Liver (tissue), 9 donors: ENCODE results near the gene SORCS2. TPM values are rescaled to one million over a fixed set of nuclear protein-coding genes. Genes with fewer than 3 reads are reported as not detected.
A peak's percentile ranks its signal among the peaks of the same experiment; 100 is the strongest.

Source experiments
- DNase-seq: peaks from one replicate; pipeline ENCODE4 v3.0.0-alpha.2; 2017; ENCODE audit warnings: low spot score
- H3K27ac ChIP-seq, 2 donors: one replicate each; pipeline ENCODE4 v1.7.0; 2013; ENCODE audit warnings: inconsistent platforms in 2 of 2, low read length in 2 of 2, control low read depth in 1 of 2, low read depth in 1 of 2, mild to moderate bottlenecking in 1 of 2
- H3K27me3 ChIP-seq, 4 donors: one replicate each; pipeline versions ENCODE4 v1.6.1 to v1.7.0; 2013; ENCODE audit warnings: low read length in 3 of 4, inconsistent platforms in 1 of 4, mild to moderate bottlenecking in 1 of 4, moderate library complexity in 1 of 4; ENCODE audit not compliant: control insufficient read depth in 4 of 4, insufficient read depth in 4 of 4
- H3K36me3 ChIP-seq, 4 donors: one replicate each; pipeline versions ENCODE4 v1.6.1 to v1.7.0; 2013; ENCODE audit warnings: low read length in 3 of 4, mild to moderate bottlenecking in 3 of 4, low read depth in 1 of 4, moderate library complexity in 1 of 4; ENCODE audit not compliant: control insufficient read depth in 4 of 4, insufficient read depth in 3 of 4
- H3K4me1 ChIP-seq, 4 donors: one replicate each; pipeline versions ENCODE4 v1.6.1 to v1.7.0; 2013; ENCODE audit warnings: low read length in 3 of 4, mild to moderate bottlenecking in 3 of 4, moderate library complexity in 1 of 4; ENCODE audit not compliant: control insufficient read depth in 4 of 4, insufficient read depth in 4 of 4
- H3K4me3 ChIP-seq, 3 donors: one replicate each; pipeline versions ENCODE4 v1.6.1 to v1.7.0; 2013; ENCODE audit warnings: low read length in 3 of 3, control low read depth in 1 of 3, low read depth in 1 of 3, mild to moderate bottlenecking in 1 of 3
- H3K9ac ChIP-seq, 2 donors: one replicate each; pipeline ENCODE4 v1.7.0; 2013; ENCODE audit warnings: low read length in 2 of 2, mild to moderate bottlenecking in 2 of 2, moderate library complexity in 2 of 2, control low read depth in 1 of 2, low read depth in 1 of 2
- H3K9me3 ChIP-seq, 4 donors: one replicate each; pipeline versions ENCODE4 v1.6.1 to v1.7.0; 2013; ENCODE audit warnings: low read length in 3 of 4; ENCODE audit not compliant: control insufficient read depth in 4 of 4
- CTCF ChIP-seq: fragments of 150-350 bp; IDR thresholded peaks from 2 replicates; pipeline ENCODE4 v1.5.1; 2017; ENCODE audit warnings: improper control_type of control experiment, low read depth, low read length; ENCODE audit not compliant: missing input control
- EGR1 ChIP-seq, 2 donors: IDR thresholded peaks; 2 replicates each; pipeline ENCODE4 v1.6.1; 2016 to 2018; ENCODE audit warnings: antibody characterized with exemption in 2 of 2, low read depth in 2 of 2
- FOXA1 ChIP-seq: IDR thresholded peaks from 2 replicates; pipeline ENCODE4 v1.6.1; 2016; ENCODE audit warnings: antibody characterized with exemption
- FOXA2 ChIP-seq: IDR thresholded peaks from 2 replicates; pipeline ENCODE4 v1.6.1; 2016; ENCODE audit warnings: antibody characterized with exemption
- GABPA ChIP-seq, 2 donors: IDR thresholded peaks in 1 of 2; conservative IDR thresholded peaks in 1 of 2; 2 replicates each; pipeline ENCODE4 v1.6.1; 2016; ENCODE audit warnings: antibody characterized with exemption in 2 of 2, mild to moderate bottlenecking in 1 of 2, moderate library complexity in 1 of 2
- HNF4A ChIP-seq, 2 donors: conservative IDR thresholded peaks; 2 replicates each; pipeline ENCODE4 v1.6.1; 2016; ENCODE audit warnings: antibody characterized with exemption in 2 of 2, mild to moderate bottlenecking in 2 of 2
- HNF4G ChIP-seq: IDR thresholded peaks from 2 replicates; pipeline ENCODE4 v1.6.1; 2016; ENCODE audit warnings: antibody characterized with exemption
- NR2F2 ChIP-seq: IDR thresholded peaks from 2 replicates; pipeline ENCODE4 v1.6.1; 2016; ENCODE audit warnings: antibody characterized with exemption
- RAD21 ChIP-seq, 2 donors: IDR thresholded peaks; 2 replicates each; pipeline ENCODE4 v1.6.1; 2016; ENCODE audit warnings: antibody characterized with exemption in 2 of 2, mild to moderate bottlenecking in 2 of 2
- RXRA ChIP-seq, 2 donors: IDR thresholded peaks; 2 replicates each; pipeline ENCODE4 v1.6.1; 2017 to 2018; ENCODE audit warnings: antibody characterized with exemption in 2 of 2, mild to moderate bottlenecking in 1 of 2
- SP1 ChIP-seq: IDR thresholded peaks from 2 replicates; pipeline ENCODE4 v1.6.1; 2018; ENCODE audit warnings: antibody characterized with exemption, mild to moderate bottlenecking
- TAF1 ChIP-seq: conservative IDR thresholded peaks from 2 replicates; pipeline ENCODE4 v1.6.1; 2016; ENCODE audit warnings: antibody characterized with exemption, mild to moderate bottlenecking
- YY1 ChIP-seq: IDR thresholded peaks from 2 replicates; pipeline ENCODE4 v1.6.1; 2016; ENCODE audit warnings: antibody characterized with exemption, mild to moderate bottlenecking
- ZBTB33 ChIP-seq: IDR thresholded peaks from 2 replicates; pipeline ENCODE4 v1.6.1; 2016; ENCODE audit warnings: antibody characterized with exemption
- WGBS: extraction: QIAGEN DNeasy Blood & Tissue Kit; methylation state at CpG from one replicate; pipeline ENCODE4 v1.1.7; 2013; 5-methylcytosine and 5-hydroxymethylcytosine counted together
- polyA plus RNA-seq, 2 donors: library from polyadenylated mRNA; stranded (reverse) in 1 of 2; unstranded in 1 of 2; fragments of 200-250 nt in 1 of 2; fragments of >200 nt in 1 of 2; fragmentation: Nextera tagmentation in 1 of 2; extraction: Ambion mirVana in 1 of 2; gene quantifications; one replicate each; pipeline versions ENCODE4 v1.2.1 to v1.2.3, GENCODE V29; 2013 to 2015
- total RNA-seq, 2 donors: library from RNA; depleted of rRNA; stranded (reverse); fragments of >200 nt; gene quantifications; one replicate each; pipeline ENCODE4 v1.2.3, GENCODE V29; 2014
- TF ChIP-seq, protein P1 (sequence below): IDR thresholded peaks from 2 replicates; pipeline ENCODE4 v1.6.1; 2016; ENCODE audit warnings: antibody characterized with exemption, mild to moderate bottlenecking
- TF ChIP-seq, protein P2 (sequence below): IDR thresholded peaks from 2 replicates; pipeline ENCODE4 v1.6.1; 2016; ENCODE audit warnings: antibody characterized with exemption
- donor health status: healthy.
- donor health status: healthy.
- donor health status: healthy.
- donor health status: healthy.
- donor health status: healthy.

The SORCS2 gene
- total and polyA plus RNA-seq, 4 donors = 0.10 to 1.4 (median 0.92) TPM

DNA sequence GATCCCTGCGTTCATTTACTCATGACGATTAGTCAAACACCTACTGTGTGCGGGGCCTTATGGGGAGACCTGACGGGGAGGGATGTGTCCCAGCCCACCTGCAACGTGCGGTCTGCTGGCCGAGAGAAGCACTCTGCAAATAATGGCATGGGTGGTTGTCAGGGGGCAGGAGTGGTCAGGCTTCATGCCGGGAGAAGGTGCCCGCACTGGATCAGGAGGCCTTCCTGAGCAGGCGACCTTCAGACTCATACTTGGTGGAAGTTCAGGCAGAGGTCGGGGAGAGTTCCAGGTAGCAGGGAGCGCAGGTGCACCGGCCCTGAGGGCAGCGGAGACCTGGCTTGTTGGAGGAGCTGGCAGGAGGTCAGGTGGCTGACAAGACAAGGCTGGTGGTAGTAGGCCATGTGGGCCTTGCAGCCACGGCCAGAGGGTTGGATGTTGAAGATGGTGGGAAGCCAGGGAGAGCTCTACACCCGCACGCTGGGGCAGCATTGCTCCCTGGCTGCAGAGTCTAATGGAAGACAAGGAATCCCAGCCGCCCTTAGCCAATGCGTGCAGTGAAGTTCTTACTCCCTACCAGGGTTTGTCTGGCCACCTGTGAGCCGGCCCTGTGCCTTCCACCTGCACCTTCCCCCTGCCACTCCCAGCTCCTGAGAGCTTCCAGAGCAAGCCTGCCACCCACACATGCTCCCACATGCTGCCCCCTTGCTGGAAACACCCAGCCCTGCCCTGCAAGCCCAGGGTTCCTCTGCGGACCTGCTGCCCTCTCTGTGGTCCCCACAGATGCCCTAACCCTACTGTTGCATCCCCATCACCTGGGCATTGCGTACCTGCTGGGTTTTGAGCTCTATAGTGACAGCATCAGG is 145.1 kb downstream of the SORCS2 start:
- WGBS = 72% methylated on average over 22 of the region's 22 CpGs
- no peak overlapping the region for H3K9ac ChIP-seq
- peaks cover 0 to 13% (median 5%) of the 10 kb centered on the region in 4 donors for H3K4me1 ChIP-seq
- no peaks in the 10 kb centered on the region for H3K27me3 ChIP-seq
- no peaks in the 10 kb centered on the region for H3K36me3 ChIP-seq
- H3K4me3 ChIP-seq = no peak overlapping the region
- DNase-seq = no peak
- TF ChIP-seq YY1 = no peak
- peak overlapping the region in 1 of 2 donors; percentile 48 for H3K27ac ChIP-seq
- no peaks in the 10 kb centered on the region for H3K9me3 ChIP-seq

GRCh38 chr4:7338059-7338452 is 145.7 kb downstream of the SORCS2 start:
- Histone ChIP-seq H3K27me3 (no peaks in the 10 kb centered on the region), H3K4me1 (peaks cover 0 to 13% (median 5%) of the 10 kb centered on the region in 4 donors), H3K9ac (no peak overlapping the region), H3K9me3 (no peaks in the 10 kb centered on the region), H3K27ac (no peak overlapping the region), H3K4me3 (no peak overlapping the region), H3K36me3 (no peaks in the 10 kb centered on the region)
- TF ChIP-seq HNF4G = no peak
- TF ChIP-seq HNF4A (conservative IDR thresholded peaks at IDR 0.05) = no peak
- TF ChIP-seq FOXA2 = no peak
- TF ChIP-seq EGR1 (IDR thresholded peaks at IDR 0.05; ENCODE audit: low read depth in 2 of 2) = no peak
- no peak for TF ChIP-seq ZBTB33
- no peak for TF ChIP-seq GABPA (IDR thresholded peaks at IDR 0.05 in 1 of 2, conservative IDR thresholded peaks at IDR 0.05 in 1 of 2)
- TF ChIP-seq SP1 = no peak
- no peak for TF ChIP-seq CTCF
- TF ChIP-seq RXRA (IDR thresholded peaks at IDR 0.05) = no peak
- no peak for TF ChIP-seq FOXA1
- TF ChIP-seq TAF1 = no peak
- TF ChIP-seq, protein P1, sequence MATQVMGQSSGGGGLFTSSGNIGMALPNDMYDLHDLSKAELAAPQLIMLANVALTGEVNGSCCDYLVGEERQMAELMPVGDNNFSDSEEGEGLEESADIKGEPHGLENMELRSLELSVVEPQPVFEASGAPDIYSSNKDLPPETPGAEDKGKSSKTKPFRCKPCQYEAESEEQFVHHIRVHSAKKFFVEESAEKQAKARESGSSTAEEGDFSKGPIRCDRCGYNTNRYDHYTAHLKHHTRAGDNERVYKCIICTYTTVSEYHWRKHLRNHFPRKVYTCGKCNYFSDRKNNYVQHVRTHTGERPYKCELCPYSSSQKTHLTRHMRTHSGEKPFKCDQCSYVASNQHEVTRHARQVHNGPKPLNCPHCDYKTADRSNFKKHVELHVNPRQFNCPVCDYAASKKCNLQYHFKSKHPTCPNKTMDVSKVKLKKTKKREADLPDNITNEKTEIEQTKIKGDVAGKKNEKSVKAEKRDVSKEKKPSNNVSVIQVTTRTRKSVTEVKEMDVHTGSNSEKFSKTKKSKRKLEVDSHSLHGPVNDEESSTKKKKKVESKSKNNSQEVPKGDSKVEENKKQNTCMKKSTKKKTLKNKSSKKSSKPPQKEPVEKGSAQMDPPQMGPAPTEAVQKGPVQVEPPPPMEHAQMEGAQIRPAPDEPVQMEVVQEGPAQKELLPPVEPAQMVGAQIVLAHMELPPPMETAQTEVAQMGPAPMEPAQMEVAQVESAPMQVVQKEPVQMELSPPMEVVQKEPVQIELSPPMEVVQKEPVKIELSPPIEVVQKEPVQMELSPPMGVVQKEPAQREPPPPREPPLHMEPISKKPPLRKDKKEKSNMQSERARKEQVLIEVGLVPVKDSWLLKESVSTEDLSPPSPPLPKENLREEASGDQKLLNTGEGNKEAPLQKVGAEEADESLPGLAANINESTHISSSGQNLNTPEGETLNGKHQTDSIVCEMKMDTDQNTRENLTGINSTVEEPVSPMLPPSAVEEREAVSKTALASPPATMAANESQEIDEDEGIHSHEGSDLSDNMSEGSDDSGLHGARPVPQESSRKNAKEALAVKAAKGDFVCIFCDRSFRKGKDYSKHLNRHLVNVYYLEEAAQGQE = no peak
- no peak for TF ChIP-seq NR2F2
- no peak for TF ChIP-seq RAD21 (IDR thresholded peaks at IDR 0.05)
- TF ChIP-seq, protein P2, sequence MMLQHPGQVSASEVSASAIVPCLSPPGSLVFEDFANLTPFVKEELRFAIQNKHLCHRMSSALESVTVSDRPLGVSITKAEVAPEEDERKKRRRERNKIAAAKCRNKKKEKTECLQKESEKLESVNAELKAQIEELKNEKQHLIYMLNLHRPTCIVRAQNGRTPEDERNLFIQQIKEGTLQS = no peak
- 96% methylated on average over 5 of the region's 5 CpGs for WGBS
- no peak for DNase-seq
